Measurements from ENCODE around the gene MICAL1. TPM values are rescaled to one million over a fixed set of nuclear protein-coding genes. Genes with fewer than 3 reads are reported as not detected.

MICAL1 gene
- total and polyA plus RNA-seq, 2 of the 8 experiments (the other 6 are each of a cell fraction or from before 2014, with no cell fraction given) = 42.5 to 55.4 TPM

DNA sequence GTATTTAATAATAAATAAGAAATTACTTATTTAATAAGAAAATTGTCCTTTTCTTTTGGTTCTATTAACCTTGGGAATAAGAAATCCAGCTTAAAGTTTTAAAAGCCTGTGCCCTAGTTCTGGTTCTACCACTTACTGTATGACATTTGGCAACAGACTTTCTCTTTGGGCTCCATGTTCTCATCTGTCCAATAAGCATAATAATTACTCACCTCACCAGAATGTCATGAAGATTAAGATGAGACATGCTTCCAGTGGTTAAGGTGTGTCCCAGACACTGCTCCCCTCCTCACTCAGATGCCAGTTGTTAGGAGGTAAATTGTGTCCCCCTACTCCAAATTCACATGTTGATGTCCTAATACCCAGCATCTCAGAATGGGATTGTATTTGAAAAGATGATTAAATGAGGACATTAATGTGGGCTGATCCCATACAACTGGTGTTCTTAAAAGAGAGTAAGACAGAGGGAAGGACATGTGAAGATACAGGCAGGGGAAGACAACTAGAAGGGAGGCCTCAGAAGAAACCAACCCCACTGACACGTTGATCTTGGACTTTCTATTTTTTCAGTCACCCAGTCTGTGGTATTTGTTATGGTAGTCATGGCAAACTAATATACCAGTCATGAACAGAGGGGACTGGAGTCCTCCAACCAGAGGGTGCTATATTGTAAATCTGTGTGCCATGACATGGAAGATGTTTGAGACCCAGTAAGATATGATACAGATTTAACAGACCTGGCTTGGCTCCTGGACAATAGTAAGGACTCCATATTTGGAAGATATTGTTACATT lies 6.4 kb upstream of the MICAL1 start:
- DNase-seq (ENCODE audit: low read depth in 1 of 2, low spot score in 2 of 2) (no peak), FAIRE-seq (no peak)
- H2BK15ac ChIP-seq (ENCODE audit: low read length) = no peak overlapping the region
- no peak overlapping the region for H3K9ac ChIP-seq (replicated peaks in 1 of 4; ENCODE audit: extremely low read depth in 1 of 4, low read depth in 3 of 4, low read length in 3 of 4)
- no peak overlapping the region for H3K14ac ChIP-seq (ENCODE audit: insufficient read length)
- no peak overlapping the region for H3K27ac ChIP-seq (ENCODE audit: low read depth, low read length)
- no peak overlapping the region for H4K5ac ChIP-seq (ENCODE audit: insufficient read length, low read depth, low read length)
- no peaks in the 10 kb centered on the region for H3K27me3 ChIP-seq (replicated peaks in 1 of 4; ENCODE audit: control insufficient read depth in 3 of 4, extremely low read depth in 1 of 4, insufficient read depth in 3 of 4, low read length in 3 of 4)
- H4K91ac ChIP-seq (replicated peaks; ENCODE audit: insufficient read length, low read length) = no peak overlapping the region
- H3K36me3 ChIP-seq (ENCODE audit: control insufficient read depth in 2 of 4, insufficient read depth in 4 of 4, low read length in 3 of 4) = peaks cover 12 to 62% (median 32%) of the 10 kb centered on the region in 4 experiments
- CTCF ChIA-PET (ENCODE audit: partially characterized antibody) = no interaction called here
- H2BK120ac ChIP-seq (replicated peaks; ENCODE audit: low read depth, low read length) = no peak overlapping the region
- no peaks in the 10 kb centered on the region; the same call in 1 of the 2 replicates for H3K79me1 ChIP-seq (ENCODE audit: low read depth, low read length)
- H3K4me3 ChIP-seq (ENCODE audit: extremely low read depth in 1 of 4, insufficient read depth in 2 of 4, low read depth in 3 of 4, low read length in 4 of 4) = no peak overlapping the region
- H3K4me2 ChIP-seq (ENCODE audit: insufficient read depth in 1 of 2, low read depth in 2 of 2, low read length in 2 of 2) = no peak overlapping the region
- H3K23me2 ChIP-seq (ENCODE audit: low read depth, low read length) = no peaks in the 10 kb centered on the region
- no peak overlapping the region for H3K23ac ChIP-seq (ENCODE audit: insufficient read length)
- no peak overlapping the region for H3K4ac ChIP-seq (replicated peaks; ENCODE audit: insufficient read length, low read depth, low read length)
- H2BK20ac ChIP-seq (ENCODE audit: low read length) = no peak overlapping the region
- H4K20me1 ChIP-seq (replicated peaks in 1 of 2; ENCODE audit: control insufficient read depth in 1 of 2, insufficient read depth in 2 of 2, low read length in 2 of 2) = peaks cover 0 to 3% of the 10 kb centered on the region in 2 experiments
- H2BK12ac ChIP-seq (ENCODE audit: low read depth, low read length) = no peak overlapping the region
- H2AK5ac ChIP-seq (ENCODE audit: low read depth, low read length) = no peak overlapping the region
- no peak overlapping the region for H4K8ac ChIP-seq (ENCODE audit: extremely low read depth, insufficient read depth, low read length)
- H3K79me2 ChIP-seq (ENCODE audit: control insufficient read depth in 1 of 2, insufficient read depth in 2 of 2, low read length in 2 of 2) = peaks cover 0 to 15% of the 10 kb centered on the region in 2 experiments; a peak in 2 of 4 replicates
- H3K4me1 ChIP-seq (replicated peaks in 1 of 4; ENCODE audit: control insufficient read depth in 3 of 4, insufficient read depth in 4 of 4, low read length in 3 of 4) = peaks cover 0 to 6% (median 4%) of the 10 kb centered on the region in 4 experiments; a peak in 4 of 7 replicates
- H2BK5ac ChIP-seq (ENCODE audit: low read depth, low read length) = no peak overlapping the region
- WGBS, 2 experiments (ENCODE audit: extremely low coverage in 1 of 2, insufficient coverage in 1 of 2, insufficient read length in 1 of 2, insufficient replicate concordance in 2 of 2, low coverage in 1 of 2, low lambda C conversion rate in 2 of 2, missing lambda C conversion rate in 1 of 2) = 76% methylated on average over 1 of the region's 1 CpG; no CpG with 5 or more reads in 1 of the 2 experiments
- no peak overlapping the region for H3K56ac ChIP-seq (replicated peaks; ENCODE audit: insufficient read length, low read depth, low read length)
- no peak overlapping the region for H3K18ac ChIP-seq (ENCODE audit: extremely low read depth, low read length)
- POLR2A ChIA-PET (ENCODE audit: partially characterized antibody) = no interaction called here
- H2AFZ ChIP-seq (ENCODE audit: low read length) = no peak overlapping the region
- peaks cover 0 to 5% of the 10 kb centered on the region in 2 experiments; a peak in 1 of 4 replicates for H3K9me3 ChIP-seq (ENCODE audit: insufficient read depth in 2 of 2, low read depth in 1 of 2, low read length in 1 of 2)
- TF ChIP-seq PHF8 (conservative IDR thresholded peaks at IDR 0.05; ENCODE audit: low read depth, low read length) = no peak
- no peak for TF ChIP-seq ASH2L (IDR thresholded peaks at IDR 0.05; ENCODE audit: low read length)
- TF ChIP-seq NANOG (IDR thresholded peaks at IDR 0.05; ENCODE audit: insufficient read depth, low read depth, low read length, poor library complexity, severe bottlenecking) = no peak
- no peak for TF ChIP-seq SP4 (IDR thresholded peaks at IDR 0.05; ENCODE audit: low read length)
- no peak for TF ChIP-seq RAD21 (IDR thresholded peaks at IDR 0.05 in 1 of 2, conservative IDR thresholded peaks at IDR 0.05 in 1 of 2; ENCODE audit: low read depth in 2 of 2, low read length in 2 of 2)
- no peak for TF ChIP-seq BRCA1 (IDR thresholded peaks at IDR 0.05; ENCODE audit: low read depth, low read length)
- TF ChIP-seq HDAC2 (IDR thresholded peaks at IDR 0.05; ENCODE audit: borderline replicate concordance in 1 of 2, low read depth in 2 of 2, low read length in 2 of 2) = no peak
- TF ChIP-seq EZH2 (IDR thresholded peaks at IDR 0.05; ENCODE audit: low read depth, low read length, severe bottlenecking) = no peak

All from H1 (cell line).